AG09319 (cell line): Measurements from ENCODE around the gene MYO1E.

Source experiments
- DNase-seq: peaks from one replicate; pipeline ENCODE4 v3.0.0-alpha.2; 2010; ENCODE audit warnings: low read depth; ENCODE audit errors: extremely low read depth
- TF ChIP-seq, protein P1 (sequence below): IDR thresholded peaks from 2 replicates; pipeline ENCODE4 v1.5.1; 2011; ENCODE audit warnings: low read depth, mild to moderate bottlenecking, inconsistent platforms, low read length, moderate library complexity

MYO1E gene

DNA sequence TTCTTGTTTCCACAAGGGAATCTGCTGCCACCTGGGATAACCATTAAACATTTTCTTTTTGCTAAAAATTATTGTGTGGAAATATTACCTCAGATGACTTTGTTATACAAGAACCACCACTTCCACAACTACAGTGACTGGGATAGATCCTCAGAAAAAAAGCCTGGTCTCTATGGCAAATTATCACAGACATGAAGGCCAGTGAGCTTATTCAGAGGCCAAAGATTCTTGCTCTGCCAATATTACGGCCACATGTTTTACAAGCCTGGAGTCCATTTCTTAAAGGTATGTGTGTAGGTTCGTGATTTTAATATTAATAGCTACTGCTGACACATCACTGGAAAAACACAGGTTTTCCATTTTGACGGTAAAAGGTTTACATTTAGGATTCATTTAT lies 73.8 kb downstream of the MYO1E start:
- TF ChIP-seq, protein P1, sequence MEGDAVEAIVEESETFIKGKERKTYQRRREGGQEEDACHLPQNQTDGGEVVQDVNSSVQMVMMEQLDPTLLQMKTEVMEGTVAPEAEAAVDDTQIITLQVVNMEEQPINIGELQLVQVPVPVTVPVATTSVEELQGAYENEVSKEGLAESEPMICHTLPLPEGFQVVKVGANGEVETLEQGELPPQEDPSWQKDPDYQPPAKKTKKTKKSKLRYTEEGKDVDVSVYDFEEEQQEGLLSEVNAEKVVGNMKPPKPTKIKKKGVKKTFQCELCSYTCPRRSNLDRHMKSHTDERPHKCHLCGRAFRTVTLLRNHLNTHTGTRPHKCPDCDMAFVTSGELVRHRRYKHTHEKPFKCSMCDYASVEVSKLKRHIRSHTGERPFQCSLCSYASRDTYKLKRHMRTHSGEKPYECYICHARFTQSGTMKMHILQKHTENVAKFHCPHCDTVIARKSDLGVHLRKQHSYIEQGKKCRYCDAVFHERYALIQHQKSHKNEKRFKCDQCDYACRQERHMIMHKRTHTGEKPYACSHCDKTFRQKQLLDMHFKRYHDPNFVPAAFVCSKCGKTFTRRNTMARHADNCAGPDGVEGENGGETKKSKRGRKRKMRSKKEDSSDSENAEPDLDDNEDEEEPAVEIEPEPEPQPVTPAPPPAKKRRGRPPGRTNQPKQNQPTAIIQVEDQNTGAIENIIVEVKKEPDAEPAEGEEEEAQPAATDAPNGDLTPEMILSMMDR, result no peak
- no peak for DNase-seq

DNA sequence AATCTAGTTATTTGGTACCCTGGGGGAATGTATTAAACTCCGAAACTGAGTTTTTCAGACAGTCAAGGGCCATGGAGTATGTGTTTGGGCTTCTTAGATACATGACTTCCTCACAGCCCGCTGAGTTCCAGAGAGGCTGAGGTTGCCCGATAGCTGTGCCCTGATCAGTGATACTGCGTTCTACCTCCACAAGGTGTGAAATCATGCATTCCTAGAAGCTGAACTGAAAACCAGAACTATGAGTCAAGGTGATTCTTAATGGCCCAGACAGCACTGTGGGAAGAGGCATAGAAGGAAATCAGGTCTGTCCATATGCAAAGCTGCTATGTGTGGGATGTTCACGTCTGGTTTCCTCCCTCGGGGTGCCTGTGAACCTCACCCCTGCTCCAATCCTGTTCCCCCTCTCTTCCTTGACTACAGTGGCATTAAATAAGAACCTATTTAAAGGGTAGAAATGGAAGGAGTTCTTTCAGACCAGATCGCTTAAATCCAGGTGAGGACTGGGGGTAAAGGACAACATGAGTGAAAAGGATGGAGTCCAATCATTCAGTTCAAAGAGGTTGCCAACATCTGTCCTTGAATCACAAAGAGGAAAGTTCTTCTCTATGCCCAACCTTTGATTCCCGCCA lies 74.3 kb downstream of the MYO1E start:
- TF ChIP-seq, protein P1, result no peak
- DNase-seq, result no peak

DNA sequence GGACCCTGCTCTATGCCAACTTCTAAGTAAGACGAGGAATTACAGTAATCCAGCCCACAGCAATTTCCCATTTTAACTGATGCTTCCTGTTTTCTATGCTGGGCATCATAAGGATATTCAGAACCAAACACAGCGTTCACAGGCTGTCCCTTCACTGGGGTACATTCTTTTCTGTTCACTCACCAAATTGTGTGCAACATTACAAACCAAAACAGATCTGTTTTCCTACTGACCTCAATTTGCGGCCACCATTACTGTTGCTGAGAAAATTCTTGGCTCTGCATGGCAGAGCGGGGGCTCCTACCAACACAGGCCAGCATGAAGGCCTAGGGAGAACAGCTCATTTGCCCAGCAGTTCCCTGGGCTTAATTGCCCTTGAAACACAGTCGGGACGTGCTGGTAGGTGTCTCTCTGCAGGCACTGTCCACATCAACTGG lies 76.5 kb downstream of the MYO1E start:
- DNase-seq, result no peak
- TF ChIP-seq, protein P1, result no peak

DNA sequence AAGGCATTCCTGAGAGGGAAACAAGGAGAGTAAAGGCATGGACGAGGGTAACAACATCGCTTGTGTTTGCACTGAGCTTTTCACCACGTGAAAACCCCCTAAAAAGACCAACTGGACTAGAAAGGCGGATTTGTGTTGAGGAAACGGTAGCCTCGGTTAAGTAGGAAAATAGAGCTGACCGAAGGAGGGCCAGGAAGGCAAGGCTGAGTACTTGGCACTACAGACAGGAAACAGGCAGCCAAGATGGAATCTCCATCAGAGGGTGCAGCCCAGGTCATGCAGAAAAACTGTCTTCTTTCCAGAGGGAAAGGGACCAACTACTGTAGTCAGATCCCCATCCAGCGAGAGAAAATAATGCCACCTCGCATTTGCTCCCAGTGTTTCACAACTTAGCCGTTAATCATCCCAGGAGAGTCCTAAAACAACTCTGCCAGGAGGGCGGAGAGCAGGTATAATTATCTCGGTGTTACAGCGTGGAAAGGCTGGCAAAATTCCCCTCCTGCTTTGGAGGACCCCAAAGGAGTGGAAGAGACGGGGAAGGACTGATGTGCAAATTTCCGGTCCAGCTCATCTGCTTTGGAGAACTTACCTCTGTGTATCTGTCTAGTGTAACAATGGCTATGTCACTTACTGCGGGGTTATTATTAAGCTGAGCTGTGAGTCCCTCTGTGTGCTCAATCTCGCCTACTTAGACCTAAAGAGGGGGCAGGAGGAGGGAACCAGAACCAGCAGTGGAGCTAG lies 77.2 kb downstream of the MYO1E start:
- TF ChIP-seq, protein P1, result no peak
- DNase-seq, result no peak

DNA sequence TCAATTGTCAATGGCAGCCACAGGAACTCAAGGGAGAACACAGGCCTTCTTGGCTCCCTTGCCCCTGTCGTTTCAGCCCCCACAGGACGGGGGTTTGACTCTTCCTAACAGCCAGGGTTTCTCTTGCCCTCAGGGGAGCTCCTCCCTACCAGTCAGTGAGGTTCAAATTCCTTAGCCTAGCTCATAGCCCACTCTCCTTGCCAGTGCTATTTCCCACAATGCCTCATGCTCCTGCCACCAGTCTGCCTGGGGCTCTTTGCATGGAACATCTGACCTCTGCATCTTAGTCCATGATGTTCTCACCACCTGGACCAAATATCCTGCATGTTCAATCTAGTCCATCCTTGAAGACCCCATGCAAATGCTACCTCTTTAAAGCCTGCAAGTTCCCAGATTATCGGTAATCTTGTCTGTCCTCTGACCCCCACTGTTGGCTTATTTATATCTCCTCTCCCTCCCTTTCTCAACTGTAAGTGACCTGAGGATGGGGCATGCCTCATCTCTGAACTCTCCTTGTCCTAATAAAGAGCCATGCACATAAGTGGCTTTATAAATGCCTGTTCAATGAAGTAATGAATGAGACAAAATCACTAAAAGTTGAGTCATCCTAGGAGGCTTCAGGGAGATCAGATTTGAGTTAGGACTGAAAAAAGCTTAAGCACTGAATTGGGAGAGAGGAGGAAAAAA lies 78.0 kb downstream of the MYO1E start:
- peak; percentile 69 for DNase-seq

DNA sequence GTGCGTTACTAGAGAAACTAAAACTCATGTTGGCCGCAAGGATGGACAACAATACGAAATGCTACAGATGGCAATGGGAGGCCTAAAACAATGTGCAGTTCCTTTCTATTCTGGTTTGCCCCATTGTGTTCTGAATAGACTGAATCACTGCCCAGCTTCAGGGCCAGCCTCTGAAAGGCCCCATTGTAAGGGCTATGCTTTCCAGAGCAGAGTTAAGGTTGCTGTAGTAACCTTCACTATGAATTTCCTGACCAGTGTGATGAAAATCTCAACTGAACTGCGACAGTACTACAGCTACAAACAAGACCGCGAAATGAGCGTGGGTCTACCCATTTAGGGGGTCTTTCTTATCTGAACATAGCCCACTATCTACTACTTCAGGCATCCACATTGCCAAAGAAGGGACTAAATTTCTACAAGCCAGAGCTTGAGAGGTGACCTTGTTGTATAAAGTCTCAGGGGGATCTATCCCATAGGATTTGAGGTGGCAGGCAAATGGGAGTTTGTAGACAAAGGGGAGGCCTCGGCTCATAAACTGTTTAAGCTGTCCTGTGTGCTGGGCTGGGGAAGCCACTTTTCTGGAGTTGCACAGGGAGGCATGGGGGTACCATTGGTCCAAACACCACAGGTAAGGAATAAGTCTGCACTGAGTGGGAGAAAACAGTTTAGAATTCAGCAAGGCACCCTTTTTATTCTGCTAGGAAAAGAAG lies 80.1 kb downstream of the MYO1E start:
- TF ChIP-seq, protein P1, result no peak
- no peak for DNase-seq

More for the DNA sequence above, 78.0 kb downstream of the MYO1E start:
- TF ChIP-seq, protein P1, result no peak
